HG03432 (cell line): Measurements from ENCODE around the gene IL21R.
"Not testable (repeated sequence)": the region's sequence is repeated elsewhere in the genome, so short reads cannot be mapped to it uniquely, and the experiment has no call there.

Source experiments
- ATAC-seq: cut with Tn5 transposase; IDR thresholded peaks from one replicate; pipeline ENCODE4 v1.9.1; 2021; ENCODE audit warnings: mild to moderate bottlenecking, moderate library complexity; ENCODE audit not compliant: unreplicated experiment

The IL21R gene

GRCh38 chr16:27400751-27401620 is 988 bp upstream of the IL21R start:
- ATAC-seq = no peak

- ATAC-seq = no peak
These were observed 592 bp downstream of the IL21R start for GRCh38 chr16:27402569-27402963.

GRCh38 chr16:27402964-27403600 is 1.1 kb downstream of the IL21R start:
- ATAC-seq = no peak

GRCh38 chr16:27403601-27403992 is 1.6 kb downstream of the IL21R start:
- no peak for ATAC-seq

GRCh38 chr16:27404163-27404823 is 2.3 kb downstream of the IL21R start:
- ATAC-seq = no peak

GRCh38 chr16:27405546-27406451 is 3.8 kb downstream of the IL21R start:
- ATAC-seq = peak; percentile 19

GRCh38 chr16:27406511-27407128 is 4.6 kb downstream of the IL21R start:
- ATAC-seq = no peak

- ATAC-seq = no peak
These were observed 5.2 kb downstream of the IL21R start for GRCh38 chr16:27407133-27407532.

GRCh38 chr16:27408012-27408601 is 6.1 kb downstream of the IL21R start:
- ATAC-seq = peak; percentile 44

- ATAC-seq = no peak
These were observed 6.6 kb downstream of the IL21R start for GRCh38 chr16:27408602-27409031.

GRCh38 chr16:27409958-27410357 is 8.0 kb downstream of the IL21R start:
- not testable (repeated sequence) for ATAC-seq

GRCh38 chr16:27410761-27411160 is 8.8 kb downstream of the IL21R start:
- no peak for ATAC-seq

GRCh38 chr16:27413956-27414355 is 12.0 kb downstream of the IL21R start:
- ATAC-seq = no peak

- ATAC-seq = no peak
These were observed 12.9 kb downstream of the IL21R start for GRCh38 chr16:27414788-27415431.

GRCh38 chr16:27417047-27417671 is 15.2 kb downstream of the IL21R start:
- no peak for ATAC-seq

GRCh38 chr16:27421961-27422740 is 20.2 kb downstream of the IL21R start:
- ATAC-seq = no peak

- no peak for ATAC-seq
These were observed 23.0 kb downstream of the IL21R start for GRCh38 chr16:27424772-27425498.
